SK-N-MC (cell line): ENCODE data around the gene PACRG.

Source experiments
- EZH2 ChIP-seq: fragments of 200-600 bp; sonication (generic); IDR thresholded peaks from one replicate; pipeline ENCODE4 v1.6.1; 2017; ENCODE audit warnings: antibody characterized with exemption
- FOXP2 ChIP-seq: optimal IDR thresholded peaks from 2 replicates; pipeline ENCODE3; 2011; ENCODE audit warnings: mild to moderate bottlenecking, moderate library complexity; ENCODE audit not compliant: insufficient read depth; ENCODE audit errors: extremely low read length, control extremely low read depth
- POLR2AphosphoS5 ChIP-seq: IDR thresholded peaks from 2 replicates; pipeline ENCODE4 v1.6.1; 2012; ENCODE audit warnings: mild to moderate bottlenecking, low read depth, low read length, borderline replicate concordance

DNA sequence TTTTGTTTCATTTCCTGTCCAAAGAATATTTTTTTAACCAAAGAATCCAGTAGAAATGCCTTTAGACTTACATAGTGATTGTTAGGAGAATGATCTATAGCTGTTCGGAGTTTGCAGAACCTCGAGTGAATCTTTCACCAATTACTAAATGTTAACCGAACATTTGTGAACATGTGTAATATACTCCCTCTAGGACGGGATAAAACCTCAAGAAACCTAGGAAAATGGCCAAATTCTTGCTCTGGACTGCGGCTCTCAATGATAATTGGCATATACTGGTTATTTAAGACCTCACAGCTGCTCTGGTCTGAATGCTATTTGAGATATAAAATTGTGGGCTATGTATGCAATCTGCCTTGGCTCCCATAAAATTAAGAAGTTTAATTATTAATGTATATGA, 137.1 kb downstream of the PACRG start:
- TF ChIP-seq EZH2 (no peak), POLR2AphosphoS5 (no peak), FOXP2 (no peak)
